ENCODE measurements around the gene RIMBP2.

Gene RIMBP2

GRCh38 chr12:130562716-130563115 is 153.4 kb downstream of the RIMBP2 start:
- DNase-seq = no peak

DNA sequence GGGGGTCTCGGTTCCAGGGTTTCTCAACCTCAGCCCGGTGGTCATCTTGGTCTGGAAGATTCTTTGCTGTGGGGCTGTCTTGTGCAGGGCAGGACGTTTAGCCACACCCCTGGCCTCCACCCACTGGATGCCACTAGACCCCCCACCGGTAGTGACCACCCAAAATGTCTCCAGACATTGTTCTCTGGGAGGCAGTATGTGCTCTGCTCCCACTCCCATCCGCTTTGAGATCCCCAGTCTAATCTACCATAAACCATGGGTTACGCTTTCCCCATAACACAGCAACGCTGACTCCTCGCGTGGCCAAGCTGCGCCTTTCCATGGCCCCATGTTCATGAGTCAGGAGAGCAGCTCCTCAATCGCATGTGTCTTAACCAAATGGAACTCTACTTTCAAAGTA is 155.8 kb downstream of the RIMBP2 start:
- DNase-seq = no peak

DNA sequence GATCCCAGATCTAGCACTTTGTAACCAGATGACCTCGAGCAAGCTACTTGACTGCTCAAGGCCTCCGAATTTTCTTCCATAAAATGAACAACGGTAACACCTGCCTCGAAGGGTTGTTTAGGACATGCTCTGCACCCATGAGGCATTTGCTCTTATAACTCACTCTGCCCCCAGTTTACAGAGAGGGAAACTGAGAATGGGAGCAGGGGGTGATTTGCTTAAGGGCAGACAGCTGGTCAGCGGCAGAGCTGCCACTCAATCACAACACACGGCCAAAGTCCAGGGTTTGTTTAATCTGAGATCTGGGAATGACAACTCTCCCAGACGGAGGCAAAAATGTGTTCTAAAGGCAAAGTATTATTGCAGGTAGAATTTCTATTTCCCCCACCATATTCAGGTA is 156.3 kb downstream of the RIMBP2 start:
- DNase-seq = no peak

DNA sequence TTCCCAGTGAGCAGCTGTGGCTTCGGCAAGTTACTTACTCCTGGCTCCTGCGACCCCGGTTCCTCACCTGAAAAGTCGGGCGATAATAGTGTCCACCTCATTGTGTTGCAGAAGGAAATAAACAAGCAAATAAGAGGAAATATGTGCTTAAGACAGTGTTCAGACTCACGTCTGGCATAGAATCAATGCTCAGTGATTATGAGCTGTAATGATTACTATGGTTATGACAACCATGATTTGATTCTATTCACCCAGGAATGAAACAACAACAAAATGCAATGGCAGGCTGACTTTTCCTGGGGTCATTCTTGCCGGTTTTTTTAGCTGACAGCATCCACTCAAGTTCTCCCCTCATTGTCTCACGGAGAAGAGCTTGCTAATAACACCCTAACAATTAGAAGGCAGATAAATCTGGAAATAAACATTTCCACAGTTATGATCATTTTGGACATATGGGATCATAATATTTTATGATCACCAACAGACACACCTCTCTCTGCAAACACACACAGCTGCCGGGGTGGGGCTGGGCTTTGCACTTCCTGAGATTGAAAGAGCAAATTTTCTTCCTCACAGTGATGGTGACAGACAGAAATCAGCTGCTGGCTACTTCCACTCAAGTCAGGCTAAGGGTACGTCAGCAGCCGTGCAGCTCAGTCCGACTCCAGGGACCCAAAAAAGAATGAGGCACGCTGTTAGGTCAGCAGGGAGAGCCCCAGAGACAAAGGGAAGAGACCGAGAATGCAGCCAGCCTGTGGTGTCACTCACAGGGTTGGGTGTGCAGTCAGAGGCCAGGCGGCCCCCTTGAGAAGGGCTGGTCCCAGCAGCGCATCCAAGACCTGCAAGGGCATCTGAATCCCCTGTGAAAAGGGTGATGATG is 158.0 kb downstream of the RIMBP2 start:
- no peak for DNase-seq

DNA sequence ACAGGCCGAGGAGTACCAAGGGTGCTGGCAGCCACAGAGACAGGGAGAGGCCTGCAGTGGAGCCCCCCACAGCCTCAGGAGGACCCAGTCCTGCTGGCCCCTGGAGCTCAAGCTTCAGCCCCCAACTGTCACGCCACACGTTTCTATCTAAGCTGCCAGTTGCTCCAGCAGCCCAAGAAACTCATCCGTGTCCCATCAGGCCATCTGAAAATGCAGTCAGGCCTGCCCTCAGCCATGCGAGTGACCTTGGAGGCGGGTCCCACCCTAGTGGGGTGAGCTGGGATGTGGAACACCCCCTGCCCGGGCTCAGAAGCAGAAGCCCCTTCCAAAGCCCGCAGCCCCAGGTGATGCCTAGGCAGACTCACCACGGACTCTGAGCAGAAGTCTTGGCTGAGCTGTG is 158.9 kb downstream of the RIMBP2 start:
- DNase-seq = no peak

DNA sequence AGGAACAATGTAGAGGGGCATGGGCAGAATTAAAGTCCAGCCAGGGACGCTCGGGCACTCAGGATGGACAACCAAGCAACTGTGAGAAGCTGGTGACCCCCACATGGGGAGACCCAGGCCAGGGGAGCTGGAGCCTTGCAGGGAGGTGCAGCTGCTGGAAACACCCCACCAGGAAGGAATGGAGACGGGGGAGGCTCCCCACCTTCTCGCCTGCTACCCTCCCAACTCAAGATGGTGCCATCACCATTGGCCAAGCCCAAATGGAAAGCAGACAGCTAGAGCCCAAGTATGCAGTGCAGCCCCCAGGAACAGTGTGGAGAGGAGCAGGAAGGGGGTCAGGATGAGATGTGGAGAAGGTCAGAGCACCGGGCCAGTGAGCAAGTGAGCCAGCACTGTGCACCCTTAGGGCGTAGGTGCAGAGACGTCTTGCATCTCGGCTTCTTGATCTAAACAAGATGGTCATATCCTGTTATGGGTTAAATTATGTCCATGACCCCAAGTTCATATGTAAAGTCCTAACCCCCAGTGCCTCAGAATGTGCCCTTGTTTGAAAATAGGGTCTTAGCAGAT is 159.5 kb downstream of the RIMBP2 start:
- no peak for DNase-seq

- no peak for DNase-seq
Observed at GRCh38 chr12:130555628-130556485, 160.2 kb downstream of the RIMBP2 start.

GRCh38 chr12:130555221-130555620 is 160.9 kb downstream of the RIMBP2 start:
- no peak for DNase-seq

- DNase-seq = no peak
Observed at GRCh38 chr12:130552483-130552996, 163.6 kb downstream of the RIMBP2 start.

- DNase-seq = no peak
Observed at GRCh38 chr12:130549361-130549760, 166.7 kb downstream of the RIMBP2 start.

GRCh38 chr12:130547480-130548155 is 168.5 kb downstream of the RIMBP2 start:
- no peak for DNase-seq

GRCh38 chr12:130546494-130546893 is 169.6 kb downstream of the RIMBP2 start:
- DNase-seq = no peak

DNA sequence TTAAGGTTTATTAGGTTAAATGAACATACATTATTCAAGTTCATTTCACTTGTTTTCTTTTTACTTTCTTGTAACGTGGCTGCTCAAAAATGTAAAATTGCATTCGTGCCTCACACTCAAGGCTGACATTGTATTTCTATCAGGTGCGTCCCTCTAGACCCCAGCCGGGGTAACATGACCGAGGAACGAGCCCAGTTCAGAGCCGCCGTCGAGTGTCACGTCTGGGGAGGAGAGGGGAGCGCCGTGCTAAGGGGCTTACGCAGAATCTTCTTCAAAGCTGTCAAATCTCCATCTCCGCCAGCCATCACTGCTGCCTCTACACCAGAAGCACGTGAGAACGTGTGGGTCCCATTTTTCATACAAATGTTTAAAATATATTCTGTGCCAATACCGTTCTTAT is 170.6 kb downstream of the RIMBP2 start:
- no peak for DNase-seq

DNA sequence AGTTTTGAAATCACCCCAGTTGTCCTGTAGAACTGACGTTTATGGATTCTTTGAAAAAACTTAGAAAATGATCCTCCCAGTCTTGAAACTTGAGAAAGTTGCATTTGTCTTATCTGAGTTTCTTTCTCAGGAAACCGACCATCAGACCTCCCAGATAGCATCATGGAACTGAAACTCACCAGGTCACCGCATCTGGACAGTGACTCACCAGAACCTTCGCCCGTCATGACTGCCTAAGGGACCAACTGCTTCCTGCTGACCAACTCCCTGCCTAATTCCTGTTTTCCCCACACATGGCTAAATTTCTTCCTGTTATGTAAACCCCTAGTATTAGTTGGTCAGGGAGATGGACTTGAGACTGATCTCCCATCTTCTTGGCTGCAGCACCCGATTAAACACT is 175.7 kb downstream of the RIMBP2 start:
- no peak for DNase-seq

DNA sequence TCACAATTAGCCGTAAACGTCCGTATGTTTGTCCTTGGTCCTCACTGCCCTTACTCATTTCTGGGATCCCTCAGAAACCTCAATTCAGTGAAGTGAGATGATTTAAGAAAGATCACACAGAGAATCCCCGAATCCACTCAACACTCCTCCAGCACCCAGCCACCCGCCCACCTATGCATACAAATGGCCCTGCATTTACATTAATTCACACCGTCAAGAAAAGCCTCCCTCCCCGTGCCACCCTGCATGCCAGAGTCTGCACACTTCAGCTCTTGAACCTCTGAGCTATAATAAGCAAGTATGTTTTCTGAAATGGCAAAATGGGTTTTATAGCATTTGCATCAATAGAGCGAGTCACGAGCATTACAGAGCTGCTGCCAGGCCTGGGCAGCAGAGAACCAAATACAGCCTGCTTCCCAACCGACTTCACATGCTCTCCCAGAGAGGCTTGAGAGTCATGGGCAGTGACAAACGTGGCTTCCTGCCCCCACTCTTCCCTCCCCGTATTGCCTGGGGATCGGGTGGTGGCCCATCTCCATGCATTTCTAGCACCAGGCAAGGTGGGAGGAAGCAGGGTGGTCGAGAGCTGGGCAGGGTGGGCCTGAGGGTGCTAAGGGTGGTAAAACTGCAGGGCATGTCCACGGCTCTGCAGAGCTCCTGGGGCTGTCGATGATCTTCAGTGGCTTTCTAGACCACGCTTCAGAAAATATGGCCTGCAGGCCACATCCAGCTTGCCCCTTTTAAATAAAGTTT is 177.6 kb downstream of the RIMBP2 start:
- DNase-seq = no peak

DNA sequence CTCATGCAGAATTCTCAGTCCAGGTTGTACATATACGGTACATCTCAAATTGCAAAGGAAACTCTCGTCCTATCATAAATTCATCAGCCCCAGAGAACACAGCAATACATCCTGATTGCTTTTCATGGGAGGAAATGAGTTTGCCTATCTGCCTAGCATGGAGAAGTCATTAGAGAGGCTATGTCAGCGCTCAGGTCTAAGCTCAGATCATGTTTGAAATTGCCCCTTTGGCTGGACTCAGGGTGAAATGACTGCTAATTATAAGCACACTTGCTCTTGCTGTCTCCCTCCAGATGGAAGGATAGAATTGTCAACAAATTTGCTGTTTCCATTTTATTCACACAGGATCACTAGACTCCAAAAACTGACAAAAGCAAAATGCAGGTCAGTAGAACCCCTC is 178.4 kb downstream of the RIMBP2 start:
- no peak for DNase-seq

DNA sequence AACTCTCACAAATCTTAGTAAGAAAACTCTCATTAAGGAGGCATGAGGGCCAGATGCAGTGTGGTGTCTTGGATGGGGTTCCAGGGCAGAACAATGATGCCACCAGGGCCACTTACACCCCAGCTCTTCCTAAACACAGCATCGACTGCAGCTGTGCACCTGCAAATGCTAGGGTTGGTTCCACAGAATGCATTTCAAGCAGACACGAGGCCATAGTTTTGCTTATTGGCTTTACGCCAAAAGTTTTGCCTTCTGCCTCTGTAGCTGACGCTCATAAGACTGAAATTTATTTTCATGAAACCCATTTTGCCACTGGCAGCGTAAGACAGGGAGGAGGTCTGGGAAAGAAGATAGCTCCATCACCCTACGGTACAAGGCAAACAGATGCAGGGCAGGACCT is 179.0 kb downstream of the RIMBP2 start:
- no peak for DNase-seq

DNA sequence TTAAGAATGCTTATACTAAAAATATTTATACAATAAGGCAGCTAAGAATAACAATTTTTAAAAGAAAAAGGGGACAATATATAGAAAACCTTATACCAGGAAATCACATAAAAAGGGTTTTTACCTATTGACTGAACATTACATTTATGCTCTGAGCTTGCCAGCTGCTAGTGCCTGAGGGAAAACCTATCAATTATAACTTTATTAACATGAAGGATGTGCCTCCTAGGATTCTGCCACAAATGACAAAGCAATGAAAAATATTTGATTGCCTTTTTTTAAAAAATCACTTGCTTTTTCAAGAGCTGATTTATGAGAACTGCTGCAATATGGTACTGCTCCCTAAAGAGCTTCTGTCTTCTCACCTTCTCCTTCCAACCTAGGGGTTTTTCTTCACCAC is 185.7 kb downstream of the RIMBP2 start:
- no peak for DNase-seq

GRCh38 chr12:130529781-130530180 is 186.3 kb downstream of the RIMBP2 start:
- no peak for DNase-seq

- no peak for DNase-seq
Observed at GRCh38 chr12:130527239-130527638, 188.9 kb downstream of the RIMBP2 start.

DNA sequence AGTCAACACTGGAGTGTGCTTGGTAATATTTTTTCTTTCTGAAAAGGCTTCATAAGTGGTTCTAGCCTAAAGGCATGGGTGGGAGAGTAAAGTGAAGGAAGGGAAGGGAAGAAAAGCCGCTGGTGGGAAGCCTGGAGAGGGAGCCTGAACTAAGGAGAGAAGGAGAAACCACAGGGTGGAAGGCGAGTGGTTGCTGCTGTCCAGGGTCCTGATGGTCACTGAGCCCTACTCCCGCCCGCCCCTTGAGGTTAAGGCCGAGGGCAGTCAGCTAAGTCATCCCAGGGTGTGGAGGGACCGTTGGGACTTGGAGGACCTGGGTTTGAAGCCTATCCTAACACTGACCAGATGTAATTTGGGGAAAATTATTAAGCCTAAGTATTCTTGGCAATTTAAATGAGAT is 189.3 kb downstream of the RIMBP2 start:
- DNase-seq = no peak
